OCI-LY7 (cell line): ENCODE data around the gene SRP72.

Source experiments
- CTCF ChIP-seq: fragments of 200-600 bp; sonication (generic); conservative IDR thresholded peaks from 2 replicates; pipeline ENCODE4 v1.5.1; 2014; ENCODE audit warnings: mild to moderate bottlenecking, antibody characterized with exemption, low read length, moderate library complexity, mixed read lengths
- EZH2phosphoT487 ChIP-seq: fragments of 200-600 bp; sonication (generic); IDR thresholded peaks from 2 replicates; pipeline ENCODE4 v1.6.1; 2018; ENCODE audit warnings: low read depth, borderline replicate concordance, mild to moderate bottlenecking, mixed run types, antibody characterized with exemption, low read length, moderate library complexity, mixed read lengths

DNA sequence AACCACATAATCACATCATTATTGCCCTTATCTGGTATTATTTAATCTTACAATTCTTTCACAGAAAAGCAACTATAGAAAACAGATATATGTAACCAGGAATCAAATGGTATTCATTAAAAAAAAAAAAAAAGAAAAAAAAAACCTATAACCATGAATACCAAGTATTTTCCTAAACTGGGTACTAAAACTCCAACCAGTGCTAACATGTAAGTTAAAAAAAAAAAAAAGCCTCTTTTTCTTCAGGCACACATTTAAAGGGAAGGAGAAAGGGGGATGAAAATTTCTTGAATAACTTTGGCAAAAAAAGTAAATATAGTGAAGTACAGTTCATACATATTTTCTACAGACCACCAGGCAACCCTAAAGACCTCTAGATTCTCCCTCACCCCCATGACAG, 34.1 kb upstream of the SRP72 start:
- TF ChIP-seq EZH2phosphoT487: no peak
- TF ChIP-seq CTCF: no peak
